GM23338 (cell line): ENCODE measurements around the gene C4orf17. TPM values are rescaled to one million over a fixed set of nuclear protein-coding genes. Genes with fewer than 3 reads are reported as not detected.
"Not testable (repeated sequence)": the region's sequence is repeated elsewhere in the genome, so short reads cannot be mapped to it uniquely, and the experiment has no call there.

Source experiments
- ATAC-seq: fragments of 200-7000 bp; cut with Tn5 transposase; 3 replicates; pipeline ENCODE4 v1.9.1; 2020
- DNase-seq: peaks from one replicate; pipeline ENCODE4 v3.0.0-alpha.2; 2015; ENCODE audit warnings: low spot score
- H2AFZ ChIP-seq: fragments of 200-600 bp; sonication (generic); 2 replicates; pipeline ENCODE4 v1.8.0; 2016; ENCODE audit warnings: antibody characterized with exemption, mild to moderate bottlenecking, moderate library complexity
- H3F3A ChIP-seq: fragments of 200-600 bp; sonication (generic); replicated peaks from 2 replicates; pipeline ENCODE4 v1.8.0; 2017; ENCODE audit warnings: antibody characterized with exemption, mixed run types, low read depth
- H3K27ac ChIP-seq: fragments of 200-600 bp; sonication (generic); 2 replicates; pipeline ENCODE4 v1.6.1; 2016; ENCODE audit warnings: low read depth
- H3K27me3 ChIP-seq: fragments of 200-600 bp; sonication (generic); 2 replicates; pipeline ENCODE4 v1.8.0; 2016; ENCODE audit warnings: mild to moderate bottlenecking, mixed run types, moderate library complexity; ENCODE audit not compliant: insufficient read depth
- H3K36me3 ChIP-seq: fragments of 200-600 bp; sonication (generic); 2 replicates; pipeline ENCODE4 v1.8.0; 2016; ENCODE audit warnings: mild to moderate bottlenecking; ENCODE audit not compliant: insufficient read depth
- H3K4me1 ChIP-seq: fragments of 200-600 bp; sonication (generic); 2 replicates; pipeline ENCODE4 v1.8.0; 2016; ENCODE audit warnings: mild to moderate bottlenecking, moderate library complexity; ENCODE audit not compliant: insufficient read depth
- H3K4me2 ChIP-seq: fragments of 200-600 bp; sonication (generic); 2 replicates; pipeline ENCODE4 v1.7.1; 2017; ENCODE audit warnings: mixed run types
- H3K4me3 ChIP-seq: fragments of 200-600 bp; sonication (generic); 2 replicates; pipeline ENCODE4 v1.6.1; 2016; ENCODE audit warnings: mixed run types
- H3K79me2 ChIP-seq: fragments of 200-600 bp; sonication (generic); replicated peaks from 2 replicates; pipeline ENCODE4 v1.8.0; 2017; ENCODE audit warnings: mild to moderate bottlenecking; ENCODE audit not compliant: insufficient read depth
- H3K9me2 ChIP-seq: fragments of 200-600 bp; sonication (generic); 2 replicates; pipeline ENCODE4 v1.8.0; 2017; ENCODE audit not compliant: insufficient read depth
- H4K20me1 ChIP-seq: fragments of 200-600 bp; sonication (generic); replicated peaks from 2 replicates; pipeline ENCODE4 v1.8.0; 2017; ENCODE audit warnings: mild to moderate bottlenecking; ENCODE audit not compliant: insufficient read depth
- H3K27ac Mint-ChIP-seq: 2 replicates; pipeline ENCODE4 v1.8.0; 2020; ENCODE audit warnings: inconsistent platforms, mild to moderate bottlenecking, moderate library complexity, mixed read lengths
- H3K27me3 Mint-ChIP-seq: 3 replicates; pipeline ENCODE4 v1.8.0; 2022; ENCODE audit warnings: low read depth, mild to moderate bottlenecking, moderate library complexity, mixed read lengths, inconsistent platforms; ENCODE audit not compliant: insufficient read depth, poor library complexity
- H3K36me3 Mint-ChIP-seq: 3 replicates; pipeline ENCODE4 v1.8.0; 2021; ENCODE audit warnings: low read depth, mild to moderate bottlenecking, inconsistent platforms, moderate library complexity, mixed read lengths
- H3K4me1 Mint-ChIP-seq: 3 replicates; pipeline ENCODE4 v1.8.0; 2020; ENCODE audit warnings: mild to moderate bottlenecking, inconsistent platforms, mixed read lengths
- H3K4me3 Mint-ChIP-seq: 3 replicates; pipeline ENCODE4 v1.8.0; 2021; ENCODE audit warnings: moderate library complexity, mild to moderate bottlenecking, inconsistent platforms, mixed read lengths
- H3K9me3 Mint-ChIP-seq: 3 replicates; pipeline ENCODE4 v1.8.0; 2020; ENCODE audit warnings: moderate library complexity, mild to moderate bottlenecking, inconsistent platforms, mixed read lengths
- CREB1 ChIP-seq: fragments of 250-450 bp; sonication (Bioruptor Pico); IDR thresholded peaks from 2 replicates; pipeline ENCODE4 v1.5.0; 2020; ENCODE audit warnings: low read depth, mild to moderate bottlenecking, moderate library complexity
- CTCF ChIP-seq, 2 experiments: fragments of 200-600 bp in 1 of 2; sonication (generic) in 1 of 2; conservative IDR thresholded peaks; 2 replicates each; pipeline versions ENCODE4 v1.5.1 to v1.6.1; 2016 to 2017; ENCODE audit warnings: antibody characterized with exemption in 2 of 2, low read depth in 2 of 2, mild to moderate bottlenecking in 2 of 2, moderate library complexity in 1 of 2
- EZH2phosphoT487 ChIP-seq: fragments of 200-600 bp; sonication (generic); IDR thresholded peaks from one replicate; pipeline ENCODE4 v1.8.1; 2018; ENCODE audit warnings: antibody characterized with exemption; ENCODE audit not compliant: unreplicated experiment
- NANOG ChIP-seq: IDR thresholded peaks from 2 replicates; pipeline ENCODE4 v1.6.1; 2016; ENCODE audit warnings: antibody characterized with exemption, borderline replicate concordance
- ZNF462 ChIP-seq: fragments of 250-450 bp; sonication (Bioruptor Pico); IDR thresholded peaks from 2 replicates; pipeline ENCODE4 v1.5.0; 2020; ENCODE audit warnings: mild to moderate bottlenecking, moderate library complexity
- polyA plus RNA-seq: library from polyadenylated mRNA; unstranded; fragments of >200 nt; fragmentation: Nextera tagmentation; extraction: Ambion mirVana; gene quantifications from 2 replicates; pipeline ENCODE4 v1.2.1, GENCODE V29; 2016
- total RNA-seq: library from RNA; depleted of rRNA; stranded (reverse); fragments of >200 nt; shearing (Covaris generic); gene quantifications from 2 replicates; pipeline ENCODE4 v1.2.3, GENCODE V29; 2014

The C4orf17 gene
- total and polyA plus RNA-seq, 2 experiments from 2014 or later, result not detected

- H4K20me1 ChIP-seq, H2AFZ ChIP-seq, H3K36me3 ChIP-seq, DNase-seq, H3K4me1 Mint-ChIP-seq, H3K27me3 Mint-ChIP-seq, H3K27ac Mint-ChIP-seq, H3K9me3 Mint-ChIP-seq, H3K4me3 ChIP-seq, H3K27me3 ChIP-seq, H3K4me3 Mint-ChIP-seq, H3K4me1 ChIP-seq, H3K27ac ChIP-seq, ATAC-seq, H3F3A ChIP-seq, H3K4me2 ChIP-seq, H3K9me2 ChIP-seq, H3K36me3 Mint-ChIP-seq, H3K79me2 ChIP-seq: not testable (repeated sequence)
Measured at GRCh38 chr4:99534699-99535098, 23.9 kb downstream of the C4orf17 start.

DNA sequence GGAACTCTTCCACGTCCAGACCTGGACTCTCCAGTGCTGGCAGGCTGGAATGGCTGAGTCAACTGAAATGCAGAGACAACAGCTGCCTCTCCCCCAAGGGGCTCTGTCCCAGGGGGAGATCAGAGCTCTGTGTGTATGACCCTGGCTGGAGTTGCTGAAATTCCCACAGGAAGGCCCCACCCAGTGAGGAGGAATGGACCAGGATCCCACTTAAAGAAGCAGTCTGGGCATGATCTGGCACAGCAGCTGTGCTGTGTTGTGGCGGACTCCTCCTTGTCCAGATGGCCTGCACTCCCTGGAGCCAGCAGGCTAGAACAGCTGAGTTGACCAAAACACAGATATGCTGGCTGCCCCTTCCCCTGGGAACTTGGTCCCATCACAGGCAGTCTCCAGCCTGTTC, 25.4 kb downstream of the C4orf17 start:
- DNase-seq (no peak), ATAC-seq (no peak)
- Histone ChIP-seq H3K36me3 (no peaks in the 10 kb centered on the region), H2AFZ (no peak overlapping the region), H3F3A (no peaks in the 10 kb centered on the region), H4K20me1 (no peaks in the 10 kb centered on the region), H3K27ac (no peak overlapping the region), H3K27me3 (no peaks in the 10 kb centered on the region), H3K79me2 (no peaks in the 10 kb centered on the region), H3K4me2 (no peak overlapping the region), H3K9me2 (no peaks in the 10 kb centered on the region), H3K4me3 (no peak overlapping the region), H3K4me1 (no peaks in the 10 kb centered on the region)
- peaks cover 3% of the 10 kb centered on the region for H3K27me3 Mint-ChIP-seq
- H3K36me3 Mint-ChIP-seq, result no peaks in the 10 kb centered on the region
- peaks cover 3% of the 10 kb centered on the region; the same call in 2 of the 3 replicates for H3K4me1 Mint-ChIP-seq
- H3K9me3 Mint-ChIP-seq, result peaks cover 3% of the 10 kb centered on the region; the same call in 1 of the 3 replicates
- H3K27ac Mint-ChIP-seq, result no peak overlapping the region
- H3K4me3 Mint-ChIP-seq, result no peak overlapping the region
- TF ChIP-seq ZNF462 (no peak), CTCF (conservative IDR thresholded peaks at IDR 0.05; ENCODE audit: low read depth in 2 of 2) (no peak), CREB1 (CRISPR knock-in tag) (no peak), EZH2phosphoT487 (no peak), NANOG (no peak)
